ENCODE results near the gene C20orf96.

GRCh38 chr20:311609-312008, 21.1 kb upstream of the C20orf96 start:
- TF ChIP-seq POLR2A (IDR thresholded peaks at IDR 0.05) (no peak), CTCF (IDR thresholded peaks at IDR 0.05) (no peak)

All from breast epithelium (tissue), 3 donors.